Measurements from ENCODE around the gene KRTAP20-4. TPM values are rescaled to one million over a fixed set of nuclear protein-coding genes. Genes with fewer than 3 reads are reported as not detected.

KRTAP20-4 gene
- total RNA-seq, 1 experiment from 2014 or later: not detected

- in situ Hi-C loops (cut with HindIII; ENCODE audit: low pct_unique_long_range_greater_than_20kb, low sequenced_read_pairs): no loop called here
- no peak for DNase-seq (ENCODE audit: low read depth)
These were observed 14.5 kb downstream of the KRTAP20-4 start, which contains the start of gene KRTAP20-2 for GRCh38 chr21:30634906-30635305. KRTAP20-2 (plus strand) TSS chr21:30635206; CDS start chr21:30635264, 58 bp downstream.

- in situ Hi-C loops (cut with HindIII; ENCODE audit: low pct_unique_long_range_greater_than_20kb, low sequenced_read_pairs): no loop called here
- no peak for DNase-seq (ENCODE audit: low read depth)
These were observed 18.3 kb downstream of the KRTAP20-4 start for GRCh38 chr21:30638686-30639085.

GRCh38 chr21:30642564-30642963 lies 22.1 kb downstream of the KRTAP20-4 start, which contains the start of gene KRTAP20-3:
KRTAP20-3 (plus strand) TSS chr21:30642864.
- DNase-seq (ENCODE audit: low read depth): no peak

GRCh38 chr21:30646904-30647414 lies 26.5 kb downstream of the KRTAP20-4 start:
- DNase-seq (ENCODE audit: low read depth): no peak
- in situ Hi-C loops (cut with HindIII; ENCODE audit: low pct_unique_long_range_greater_than_20kb, low sequenced_read_pairs): no loop called here

More at GRCh38 chr21:30642564-30642963, 22.1 kb downstream of the KRTAP20-4 start, which contains the start of gene KRTAP20-3:
- in situ Hi-C loops (cut with HindIII; ENCODE audit: low pct_unique_long_range_greater_than_20kb, low sequenced_read_pairs): no loop called here

GRCh38 chr21:30652891-30653290 lies 32.5 kb downstream of the KRTAP20-4 start:
- in situ Hi-C loops (cut with HindIII; ENCODE audit: low pct_unique_long_range_greater_than_20kb, low sequenced_read_pairs): no loop called here
- DNase-seq (ENCODE audit: low read depth): no peak

GRCh38 chr21:30668776-30669175 lies 48.3 kb downstream of the KRTAP20-4 start:
- no peak for DNase-seq (ENCODE audit: low read depth)
- in situ Hi-C loops (cut with HindIII; ENCODE audit: low pct_unique_long_range_greater_than_20kb, low sequenced_read_pairs): no loop called here

Other genes starting within 250 kb of the KRTAP20-4 start
- not detected in 2 replicates for gene KRTAP13-2, start 248.4 kb upstream of the KRTAP20-4 start, total RNA-seq (2014; rRNA removed; shearing (Covaris generic); ENCODE audit: low replicate concordance)
- not detected in 2 replicates for gene KRTAP13-1, start 224.6 kb upstream of the KRTAP20-4 start, total RNA-seq (2014; rRNA removed; shearing (Covaris generic); ENCODE audit: low replicate concordance)
- not detected in 2 replicates for gene KRTAP13-3, start 194.7 kb upstream of the KRTAP20-4 start, total RNA-seq (2014; rRNA removed; shearing (Covaris generic); ENCODE audit: low replicate concordance)
- gene KRTAP13-4, start 190.4 kb upstream of the KRTAP20-4 start, total RNA-seq (2014; rRNA removed; shearing (Covaris generic); ENCODE audit: low replicate concordance): not detected in 2 replicates
- not detected in 2 replicates for gene KRTAP15-1, start 180.4 kb upstream of the KRTAP20-4 start, total RNA-seq (2014; rRNA removed; shearing (Covaris generic); ENCODE audit: low replicate concordance)
- gene KRTAP19-1, start 140.3 kb upstream of the KRTAP20-4 start, total RNA-seq (2014; rRNA removed; shearing (Covaris generic); ENCODE audit: low replicate concordance): not detected in 2 replicates
- not detected in 2 replicates for gene KRTAP19-2, start 133.2 kb upstream of the KRTAP20-4 start, total RNA-seq (2014; rRNA removed; shearing (Covaris generic); ENCODE audit: low replicate concordance)
- not detected in 2 replicates for gene KRTAP19-3, start 128.6 kb upstream of the KRTAP20-4 start, total RNA-seq (2014; rRNA removed; shearing (Covaris generic); ENCODE audit: low replicate concordance)
- not detected in 2 replicates for gene KRTAP19-4, start 123.5 kb upstream of the KRTAP20-4 start, total RNA-seq (2014; rRNA removed; shearing (Covaris generic); ENCODE audit: low replicate concordance)
- gene KRTAP19-5, start 118.5 kb upstream of the KRTAP20-4 start, total RNA-seq (2014; rRNA removed; shearing (Covaris generic); ENCODE audit: low replicate concordance): not detected in 2 replicates
- not detected in 2 replicates for gene KRTAP19-6, start 78.8 kb upstream of the KRTAP20-4 start, total RNA-seq (2014; rRNA removed; shearing (Covaris generic); ENCODE audit: low replicate concordance)
- not detected in 2 replicates for gene KRTAP19-7, start 59.3 kb upstream of the KRTAP20-4 start, total RNA-seq (2014; rRNA removed; shearing (Covaris generic); ENCODE audit: low replicate concordance)
- gene KRTAP22-2, start 30.2 kb upstream of the KRTAP20-4 start, total RNA-seq (2014; rRNA removed; shearing (Covaris generic); ENCODE audit: low replicate concordance): not detected in 2 replicates
- not detected in 2 replicates for gene KRTAP6-3, start 28.2 kb upstream of the KRTAP20-4 start, total RNA-seq (2014; rRNA removed; shearing (Covaris generic); ENCODE audit: low replicate concordance)
- not detected in 2 replicates for gene KRTAP6-2, start 21.7 kb upstream of the KRTAP20-4 start, total RNA-seq (2014; rRNA removed; shearing (Covaris generic); ENCODE audit: low replicate concordance)
- not detected in 2 replicates for gene KRTAP22-1, start 19.5 kb upstream of the KRTAP20-4 start, total RNA-seq (2014; rRNA removed; shearing (Covaris generic); ENCODE audit: low replicate concordance)
- not detected in 2 replicates for gene KRTAP6-1, start 6.7 kb upstream of the KRTAP20-4 start, total RNA-seq (2014; rRNA removed; shearing (Covaris generic); ENCODE audit: low replicate concordance)
- gene KRTAP20-1, start 4.2 kb upstream of the KRTAP20-4 start, total RNA-seq (2014; rRNA removed; shearing (Covaris generic); ENCODE audit: low replicate concordance): not detected in 2 replicates
- not detected in 2 replicates for gene KRTAP20-2, start 14.6 kb downstream of the KRTAP20-4 start, total RNA-seq (2014; rRNA removed; shearing (Covaris generic); ENCODE audit: low replicate concordance)
- not detected in 2 replicates for gene KRTAP20-3, start 22.2 kb downstream of the KRTAP20-4 start, total RNA-seq (2014; rRNA removed; shearing (Covaris generic); ENCODE audit: low replicate concordance)
- gene KRTAP21-3, start 98.2 kb downstream of the KRTAP20-4 start, total RNA-seq (2014; rRNA removed; shearing (Covaris generic); ENCODE audit: low replicate concordance): not detected in 2 replicates
- gene KRTAP21-2, start 126.6 kb downstream of the KRTAP20-4 start, total RNA-seq (2014; rRNA removed; shearing (Covaris generic); ENCODE audit: low replicate concordance): not detected in 2 replicates
- gene KRTAP21-1, start 134.8 kb downstream of the KRTAP20-4 start, total RNA-seq (2014; rRNA removed; shearing (Covaris generic); ENCODE audit: low replicate concordance): not detected in 2 replicates
- gene KRTAP8-1, start 192.6 kb downstream of the KRTAP20-4 start, total RNA-seq (2014; rRNA removed; shearing (Covaris generic); ENCODE audit: low replicate concordance): not detected in 2 replicates
- gene KRTAP7-1, start 209.1 kb downstream of the KRTAP20-4 start, total RNA-seq (2014; rRNA removed; shearing (Covaris generic); ENCODE audit: low replicate concordance): not detected in 2 replicates